CD14-positive monocyte (primary cell): Measurements from ENCODE around the gene RPS6KL1. TPM values are rescaled to one million over a fixed set of nuclear protein-coding genes. Genes with fewer than 3 reads are reported as not detected.

ENCODE experiments used
- DNase-seq, 3 donors: peaks; one replicate each; pipeline ENCODE4 v3.0.0-alpha.2; 2011 to 2022
- H2AFZ ChIP-seq: 2 replicates; pipeline ENCODE4 v1.6.0; 2012; ENCODE audit warnings: mild to moderate bottlenecking, low read depth, low read length, inconsistent platforms; ENCODE audit not compliant: insufficient read depth, poor library complexity, severe bottlenecking
- H3K27ac ChIP-seq, 2 donors: 1 replicate in 1 of 2; 2 replicates in 1 of 2; pipeline ENCODE4 v1.5.1; 2012 to 2013; ENCODE audit warnings: low read length in 2 of 2, control low read depth in 1 of 2, inconsistent platforms in 1 of 2, low read depth in 1 of 2, mild to moderate bottlenecking in 1 of 2
- H3K27me3 ChIP-seq, 2 donors: one replicate each; pipeline versions ENCODE4 v1.6.0 to v1.6.1; 2011 to 2013; ENCODE audit warnings: low read length in 2 of 2; ENCODE audit not compliant: control insufficient read depth in 2 of 2, insufficient read depth in 2 of 2
- H3K36me3 ChIP-seq, 2 donors: replicated peaks in 1 of 2; 1 replicate in 1 of 2; 2 replicates in 1 of 2; pipeline versions ENCODE4 v1.5.1 to v1.6.1; 2012 to 2013; ENCODE audit warnings: low read length in 2 of 2, control low read depth in 1 of 2, inconsistent platforms in 1 of 2, mild to moderate bottlenecking in 1 of 2; ENCODE audit not compliant: insufficient read depth in 2 of 2, control insufficient read depth in 1 of 2
- H3K4me1 ChIP-seq, 2 donors: 1 replicate in 1 of 2; 2 replicates in 1 of 2; pipeline versions ENCODE4 v1.5.1 to v1.6.1; 2012 to 2013; ENCODE audit warnings: low read length in 2 of 2, control low read depth in 1 of 2, inconsistent platforms in 1 of 2, mild to moderate bottlenecking in 1 of 2, moderate library complexity in 1 of 2; ENCODE audit not compliant: insufficient read depth in 2 of 2, control insufficient read depth in 1 of 2
- H3K4me2 ChIP-seq: replicated peaks from 2 replicates; pipeline ENCODE3; 2012; ENCODE audit warnings: low read length, moderate library complexity, mild to moderate bottlenecking; ENCODE audit not compliant: poor library complexity, severe bottlenecking; ENCODE audit errors: extremely low read depth
- H3K4me3 ChIP-seq, 3 experiments: fragments of 200-600 bp in 1 of 3; sonication (generic) in 1 of 3; replicated peaks in 1 of 3; 1 replicate in 2 of 3; 2 replicates in 1 of 3; pipeline ENCODE4 v1.5.1; 2011 to 2013; ENCODE audit warnings: low read length in 3 of 3, mild to moderate bottlenecking in 3 of 3, control low read depth in 2 of 3, low read depth in 2 of 3, inconsistent platforms in 1 of 3, moderate library complexity in 1 of 3
- H3K79me2 ChIP-seq: 2 replicates; pipeline ENCODE4 v1.6.0; 2012; ENCODE audit warnings: mild to moderate bottlenecking, control low read depth, inconsistent platforms, low read length, moderate library complexity; ENCODE audit not compliant: insufficient read depth
- H3K9ac ChIP-seq: 2 replicates; pipeline ENCODE4 v1.6.0; 2017; ENCODE audit warnings: low read length, mild to moderate bottlenecking; ENCODE audit not compliant: insufficient read depth, poor library complexity, severe bottlenecking
- H3K9me3 ChIP-seq, 2 donors: replicated peaks in 1 of 2; 1 replicate in 1 of 2; 2 replicates in 1 of 2; pipeline versions ENCODE4 v1.5.1 to v1.6.1; 2012 to 2013; ENCODE audit warnings: low read length in 2 of 2, control low read depth in 1 of 2; ENCODE audit not compliant: control insufficient read depth in 1 of 2, insufficient read depth in 1 of 2
- H4K20me1 ChIP-seq: 2 replicates; pipeline ENCODE4 v1.6.0; 2012; ENCODE audit warnings: mild to moderate bottlenecking, low read length, control low read depth, moderate library complexity; ENCODE audit not compliant: insufficient read depth
- H3K27ac Mint-ChIP-seq, 7 donors: one replicate each; pipeline ENCODE4 v1.8.0; 2020; ENCODE audit warnings: mild to moderate bottlenecking in 7 of 7, mixed read lengths in 7 of 7, moderate library complexity in 6 of 7, inconsistent platforms in 2 of 7
- H3K27me3 Mint-ChIP-seq, 3 donors: one replicate each; pipeline ENCODE4 v1.8.0; 2021 to 2022; ENCODE audit warnings: low read depth in 3 of 3, mild to moderate bottlenecking in 3 of 3, mixed read lengths in 3 of 3, moderate library complexity in 3 of 3, inconsistent platforms in 1 of 3
- H3K36me3 Mint-ChIP-seq, 2 donors: one replicate each; pipeline ENCODE4 v1.8.0; 2020; ENCODE audit warnings: mixed read lengths in 2 of 2, inconsistent platforms in 1 of 2, mild to moderate bottlenecking in 1 of 2
- H3K4me1 Mint-ChIP-seq: one replicate; pipeline ENCODE4 v1.8.0; 2020; ENCODE audit warnings: mild to moderate bottlenecking, mixed read lengths
- H3K4me3 Mint-ChIP-seq, 2 donors: one replicate each; pipeline ENCODE4 v1.8.0; 2020; ENCODE audit warnings: mild to moderate bottlenecking in 2 of 2, mixed read lengths in 2 of 2, moderate library complexity in 1 of 2
- H3K9me3 Mint-ChIP-seq, 7 donors: one replicate each; pipeline ENCODE4 v1.8.0; 2020 to 2022; ENCODE audit warnings: mixed read lengths in 7 of 7, mild to moderate bottlenecking in 6 of 7, moderate library complexity in 6 of 7, inconsistent platforms in 2 of 7
- CTCF ChIP-seq: fragments of 200-600 bp; IDR thresholded peaks from one replicate; pipeline ENCODE4 v1.8.0; 2022; ENCODE audit warnings: antibody characterized with exemption, mild to moderate bottlenecking
- WGBS: methylation state at CpG from one replicate; pipeline ENCODE4 v1.1.5; 2013; ENCODE audit warnings: missing lambda C conversion rate; ENCODE audit not compliant: insufficient coverage; 5-methylcytosine and 5-hydroxymethylcytosine counted together
- intact Hi-C, 2 donors: fragments of 100-400 bp; cut with micrococcal nuclease; formaldehyde crosslinking; loops; one replicate each; pipeline versions ENCODE4 v1.15.0 to v1.15.1; 2023
- polyA plus RNA-seq, 3 donors: library from polyadenylated mRNA; depleted of rRNA in 1 of 3; unstranded in 2 of 3; stranded (reverse) in 1 of 3; fragments of 300-500 nt in 2 of 3; fragments of >200 nt in 1 of 3; fragmentation: Illumina TruSeq in 2 of 3; gene quantifications; 1 replicate in 2 of 3; 2 replicates in 1 of 3; pipeline ENCODE4 v1.2.3, GENCODE V29; 2012 to 2021

RPS6KL1 gene
- polyA plus RNA-seq, 3 donors, result 0.13 TPM; not detected in 2

- DNase-seq, result no peak
- H2AFZ ChIP-seq, result no peak overlapping the region
- peaks cover 5 to 6% of the 10 kb centered on the region in 2 donors for H3K4me1 ChIP-seq
- H3K9ac ChIP-seq, result no peak overlapping the region
- no peaks in the 10 kb centered on the region for H3K36me3 ChIP-seq
- 100% methylated on average over 1 of the region's 1 CpG for WGBS
- H4K20me1 ChIP-seq, result no peaks in the 10 kb centered on the region
- H3K9me3 Mint-ChIP-seq, result no peaks in the 10 kb centered on the region
- H3K36me3 Mint-ChIP-seq, result no peaks in the 10 kb centered on the region
- no peaks in the 10 kb centered on the region for H3K27me3 ChIP-seq
- intact Hi-C loops, result no loop called here
- no peaks in the 10 kb centered on the region for H3K9me3 ChIP-seq
- H3K27me3 Mint-ChIP-seq, result peaks cover 0 to 2% (median 0%) of the 10 kb centered on the region in 3 donors
- H3K4me3 ChIP-seq, result no peak overlapping the region
- H3K4me2 ChIP-seq, result no peak overlapping the region
- H3K79me2 ChIP-seq, result no peaks in the 10 kb centered on the region
- no peak for TF ChIP-seq CTCF
- H3K4me1 Mint-ChIP-seq, result peaks cover 13% of the 10 kb centered on the region
- no peak overlapping the region for H3K4me3 Mint-ChIP-seq
- no peak overlapping the region for H3K27ac Mint-ChIP-seq
- no peak overlapping the region for H3K27ac ChIP-seq
Measured at GRCh38 chr14:74858022-74858421, 65.0 kb downstream of the RPS6KL1 start.

GRCh38 chr14:74856366-74856765, 66.7 kb downstream of the RPS6KL1 start:
- no peak for DNase-seq
- Histone ChIP-seq H3K4me1 (no peaks in the 10 kb centered on the region), H3K9ac (no peak overlapping the region), H3K79me2 (no peaks in the 10 kb centered on the region), H3K27me3 (no peaks in the 10 kb centered on the region), H4K20me1 (no peaks in the 10 kb centered on the region), H2AFZ (no peak overlapping the region), H3K9me3 (no peaks in the 10 kb centered on the region), H3K4me2 (no peak overlapping the region), H3K4me3 (no peak overlapping the region), H3K27ac (no peak overlapping the region), H3K36me3 (no peaks in the 10 kb centered on the region)
- no peak for TF ChIP-seq CTCF
- Mint-ChIP-seq H3K4me1 (peaks cover 7% of the 10 kb centered on the region), H3K4me3 (no peak overlapping the region), H3K9me3 (no peaks in the 10 kb centered on the region), H3K27ac (no peak overlapping the region), H3K27me3 (peaks cover 0 to 6% (median 0%) of the 10 kb centered on the region in 3 donors), H3K36me3 (no peaks in the 10 kb centered on the region)
- no CpG with 5 or more reads among the region's 1 CpG for WGBS
- intact Hi-C loops, result no loop called here
